Stimulated activated naive B cell treated with anti-CD40 and anti-IgM and Interleukin-4, amounts not matched to agents 10 μg/mL and 1 μg/mL and 100 μg/mL, for 72 hours (primary cell): Measurements from ENCODE around the gene SLC4A4.
"Not testable (repeated sequence)": the region's sequence is repeated elsewhere in the genome, so short reads cannot be mapped to it uniquely, and the experiment has no call there.

Source experiments
- ATAC-seq, 2 donors: fragments of 150-1000 bp; cut with Tn5 transposase; replicated peaks; 2 replicates each; pipeline ENCODE4 v1.10.0; 2021; ENCODE audit warnings: moderate library complexity in 1 of 2
- DNase-seq: peaks from one replicate; pipeline ENCODE4 v3.0.0; 2021
- H3K27ac Mint-ChIP-seq: one replicate; pipeline ENCODE4 v1.8.0; 2022; ENCODE audit warnings: mild to moderate bottlenecking, mixed read lengths
- H3K27me3 Mint-ChIP-seq, 2 donors: one replicate each; pipeline ENCODE4 v1.8.0; 2022; ENCODE audit warnings: mixed read lengths in 2 of 2
- H3K36me3 Mint-ChIP-seq, 2 donors: one replicate each; pipeline ENCODE4 v1.8.0; 2022; ENCODE audit warnings: mixed read lengths in 2 of 2, mild to moderate bottlenecking in 1 of 2
- H3K4me1 Mint-ChIP-seq, 2 donors: one replicate each; pipeline ENCODE4 v1.8.0; 2022; ENCODE audit warnings: mixed read lengths in 2 of 2, mild to moderate bottlenecking in 1 of 2
- H3K4me3 Mint-ChIP-seq, 2 donors: one replicate each; pipeline ENCODE4 v1.8.0; 2022; ENCODE audit warnings: mild to moderate bottlenecking in 2 of 2, mixed read lengths in 2 of 2, moderate library complexity in 1 of 2
- H3K9me3 Mint-ChIP-seq, 2 donors: one replicate each; pipeline ENCODE4 v1.8.0; 2022; ENCODE audit warnings: mixed read lengths in 2 of 2, mild to moderate bottlenecking in 1 of 2

The SLC4A4 gene

DNA sequence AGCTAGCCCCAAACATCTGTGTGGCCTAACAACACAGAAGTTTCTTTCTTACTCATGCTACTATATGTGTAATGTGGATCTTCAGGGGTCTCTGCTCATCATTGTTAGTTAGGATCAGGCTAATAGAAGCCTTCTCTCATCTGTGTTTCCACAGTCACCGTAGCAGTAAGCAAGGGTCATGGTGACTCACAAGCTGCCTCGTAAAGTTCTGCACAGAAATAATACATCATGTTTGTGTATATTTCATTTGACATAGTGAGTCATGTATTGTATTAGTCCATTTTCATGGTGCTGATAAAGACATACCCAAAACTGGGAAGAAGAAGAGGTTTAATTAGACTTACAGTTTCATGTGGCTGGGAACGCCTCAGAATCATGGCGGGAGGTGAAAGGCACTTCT, 38.7 kb downstream of the SLC4A4 start:
- DNase-seq (no peak), ATAC-seq (no peak)
- Mint-ChIP-seq H3K27ac (no peak overlapping the region), H3K9me3 (no peaks in the 10 kb centered on the region), H3K36me3 (no peaks in the 10 kb centered on the region), H3K4me1 (no peaks in the 10 kb centered on the region), H3K4me3 (no peak overlapping the region), H3K27me3 (no peaks in the 10 kb centered on the region)

DNA sequence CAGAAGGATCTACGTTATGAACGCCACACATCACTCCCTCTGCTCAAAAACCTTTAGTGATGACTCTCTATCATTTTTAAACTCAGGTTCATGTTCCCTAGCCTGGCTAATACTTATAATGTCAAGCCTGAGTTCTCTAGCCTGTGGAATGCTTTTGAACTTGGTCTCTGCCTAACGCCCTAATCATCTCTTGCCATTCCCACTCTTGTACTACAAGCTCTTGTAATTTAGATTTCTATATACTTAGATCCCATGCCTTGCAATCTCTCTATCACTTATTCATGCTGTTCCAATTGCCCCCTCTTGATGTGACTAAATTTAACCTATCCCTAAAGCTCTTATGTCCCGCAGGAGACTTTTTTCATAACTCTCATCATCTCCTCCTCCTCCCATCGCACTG, 40.3 kb downstream of the SLC4A4 start:
- Mint-ChIP-seq H3K9me3 (no peaks in the 10 kb centered on the region), H3K4me1 (no peaks in the 10 kb centered on the region), H3K27ac (no peak overlapping the region), H3K4me3 (no peak overlapping the region), H3K27me3 (no peaks in the 10 kb centered on the region), H3K36me3 (no peaks in the 10 kb centered on the region)
- no peak for ATAC-seq
- no peak for DNase-seq

DNA sequence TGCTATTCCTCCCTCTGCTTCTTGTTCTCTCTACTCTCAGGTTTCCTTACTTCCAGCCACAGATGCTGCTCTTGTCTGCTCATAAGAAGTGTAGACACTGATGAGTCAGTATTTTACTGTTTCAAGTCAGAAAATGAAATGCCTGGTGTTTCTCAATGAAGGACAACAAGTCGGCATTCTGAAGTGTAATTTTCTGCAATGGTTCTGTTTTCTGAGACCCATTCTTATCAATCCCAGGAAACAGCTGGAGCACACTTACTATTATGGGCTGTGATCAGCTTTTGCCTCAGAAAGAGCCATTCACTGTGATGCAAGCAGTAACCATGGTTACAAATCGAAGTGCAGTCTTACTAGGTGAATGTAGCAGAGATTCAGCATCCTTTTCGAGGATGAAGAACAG, 42.0 kb downstream of the SLC4A4 start:
- Mint-ChIP-seq H3K27me3 (no peaks in the 10 kb centered on the region), H3K27ac (no peak overlapping the region), H3K9me3 (no peaks in the 10 kb centered on the region), H3K4me1 (no peaks in the 10 kb centered on the region), H3K36me3 (no peaks in the 10 kb centered on the region), H3K4me3 (no peak overlapping the region)
- ATAC-seq, result no peak
- no peak for DNase-seq

DNA sequence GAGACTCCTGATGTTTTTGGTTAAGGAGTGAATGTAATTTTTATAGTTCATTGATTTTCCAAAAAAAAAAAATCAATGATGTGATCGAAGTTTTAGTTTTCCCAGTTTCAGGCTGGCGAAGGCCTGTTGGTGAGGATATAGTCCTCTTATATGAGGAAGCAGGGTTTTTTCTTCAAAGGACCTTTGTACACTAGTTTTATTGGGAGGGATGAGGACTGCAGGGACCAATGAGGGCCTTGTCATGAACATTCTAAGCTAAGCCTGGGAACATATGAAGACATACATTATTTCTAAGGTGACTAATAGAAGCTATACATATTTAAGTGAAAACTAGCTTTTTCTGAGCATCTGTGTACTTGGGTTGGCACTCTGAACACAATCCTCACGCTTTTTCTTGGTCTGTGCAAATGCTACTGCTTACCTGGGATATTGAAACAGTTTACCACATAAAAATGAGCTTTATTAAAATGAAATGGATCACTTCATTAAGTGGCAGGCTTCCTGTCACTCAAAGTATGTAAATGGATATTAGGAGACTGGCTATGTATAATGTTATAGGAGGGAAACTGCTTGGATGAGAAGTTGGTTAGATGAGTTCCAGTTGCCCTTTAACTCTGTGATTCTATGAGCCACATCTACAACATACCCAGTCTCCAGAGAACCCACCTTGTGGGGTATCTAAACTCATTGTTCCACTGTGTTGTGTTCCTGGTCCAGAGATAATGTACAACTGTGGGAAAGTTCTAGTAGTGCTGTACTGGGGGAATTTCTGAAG, 43.5 kb downstream of the SLC4A4 start:
- Mint-ChIP-seq H3K27me3 (no peaks in the 10 kb centered on the region), H3K36me3 (no peaks in the 10 kb centered on the region), H3K4me3 (no peak overlapping the region), H3K27ac (no peak overlapping the region), H3K9me3 (no peaks in the 10 kb centered on the region), H3K4me1 (no peaks in the 10 kb centered on the region)
- no peak for DNase-seq
- no peak for ATAC-seq

DNA sequence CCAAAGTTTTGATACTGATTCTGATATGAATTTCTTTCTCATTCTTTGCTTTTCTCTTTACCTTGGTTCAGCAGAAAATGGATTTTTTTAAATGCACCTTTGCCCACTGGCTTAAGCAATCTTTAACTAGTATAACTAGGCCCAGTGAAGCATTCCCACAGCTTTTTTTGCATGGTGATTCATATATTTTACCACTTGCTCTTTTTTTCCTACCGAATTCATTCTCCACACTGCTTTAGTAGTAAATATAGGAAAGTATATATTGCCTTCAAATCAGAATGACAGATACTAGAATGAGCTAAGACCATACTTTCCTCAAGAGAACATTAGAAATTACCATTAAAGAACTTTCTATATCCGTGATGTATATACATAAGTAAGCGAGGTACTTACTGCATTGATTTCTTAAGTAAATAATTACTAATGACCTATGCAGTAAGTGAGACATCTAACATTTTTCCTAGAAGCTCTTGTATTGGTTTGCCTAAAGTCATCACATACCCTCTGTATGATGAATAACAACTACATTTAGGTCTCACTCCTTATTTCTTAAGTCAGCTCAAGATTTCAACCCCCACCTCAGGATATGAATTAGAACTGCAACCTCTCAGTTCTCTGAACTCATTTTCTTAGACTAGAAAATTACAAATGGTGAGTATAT, 44.2 kb downstream of the SLC4A4 start:
- H3K4me3 Mint-ChIP-seq, result no peak overlapping the region
- no peaks in the 10 kb centered on the region for H3K4me1 Mint-ChIP-seq
- H3K27me3 Mint-ChIP-seq, result no peaks in the 10 kb centered on the region
- ATAC-seq, result no peak
- H3K36me3 Mint-ChIP-seq, result no peaks in the 10 kb centered on the region
- H3K27ac Mint-ChIP-seq, result no peak overlapping the region
- H3K9me3 Mint-ChIP-seq, result no peaks in the 10 kb centered on the region
- no peak for DNase-seq

DNA sequence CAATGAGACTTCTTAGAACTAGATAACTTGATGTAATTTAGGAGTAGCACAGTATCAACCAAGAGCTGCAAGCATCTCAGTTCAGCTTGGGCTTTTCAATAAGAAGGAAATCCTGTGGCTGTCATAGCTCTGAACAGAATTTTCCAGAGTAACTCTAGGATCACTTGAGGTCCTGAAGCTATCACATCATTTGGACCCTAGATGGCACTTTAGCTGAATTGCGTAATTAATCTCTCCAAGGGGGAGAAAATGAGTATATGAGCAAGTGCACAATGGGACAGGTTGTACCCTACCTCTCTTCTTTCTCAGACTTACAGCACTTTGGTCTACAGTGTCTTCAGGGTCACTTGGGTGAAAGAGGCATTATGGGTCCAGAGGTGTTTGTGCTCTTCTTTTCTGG, 45.2 kb downstream of the SLC4A4 start:
- H3K27ac Mint-ChIP-seq, result no peak overlapping the region
- no peaks in the 10 kb centered on the region for H3K4me1 Mint-ChIP-seq
- DNase-seq (no peak), ATAC-seq (no peak)
- H3K27me3 Mint-ChIP-seq, result no peaks in the 10 kb centered on the region
- no peaks in the 10 kb centered on the region for H3K9me3 Mint-ChIP-seq
- H3K4me3 Mint-ChIP-seq, result no peak overlapping the region
- no peaks in the 10 kb centered on the region for H3K36me3 Mint-ChIP-seq

DNA sequence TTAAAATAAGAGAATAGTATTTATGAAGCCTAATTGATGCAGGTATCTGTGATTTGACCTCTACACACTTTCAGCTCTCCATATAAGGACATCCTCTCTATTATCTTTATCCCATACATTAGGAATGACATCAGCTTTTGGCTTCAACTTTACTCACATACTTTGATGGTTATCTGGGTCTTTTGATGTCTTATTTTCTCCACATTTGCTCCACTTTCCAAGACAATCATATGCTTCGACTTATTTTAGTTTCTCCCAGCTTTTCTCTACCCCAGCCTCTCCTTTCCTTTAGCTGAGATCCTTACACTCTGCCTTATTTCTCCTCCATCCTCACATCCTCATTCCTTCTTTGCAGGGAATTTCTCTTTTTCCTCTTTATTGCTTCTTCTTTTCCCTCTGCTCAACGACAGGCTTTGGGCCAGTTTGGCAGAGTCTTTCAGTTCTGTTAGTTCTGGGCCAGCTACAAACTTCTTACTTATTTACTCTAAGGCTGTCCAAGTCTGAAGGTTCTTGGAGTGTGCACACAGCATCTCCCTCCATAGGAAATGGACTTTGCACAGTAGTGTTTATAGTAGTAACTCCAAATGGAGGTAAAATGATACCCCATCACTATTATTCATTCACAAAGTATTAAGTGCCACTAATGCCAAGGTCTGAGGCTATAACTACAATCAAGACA, 50.5 kb downstream of the SLC4A4 start:
- no peak overlapping the region for H3K27ac Mint-ChIP-seq
- no peaks in the 10 kb centered on the region for H3K4me1 Mint-ChIP-seq
- DNase-seq (no peak), ATAC-seq (no peak)
- peaks cover 0 to 2% of the 10 kb centered on the region in 2 donors for H3K9me3 Mint-ChIP-seq
- H3K27me3 Mint-ChIP-seq, result peaks cover 7 to 8% of the 10 kb centered on the region in 2 donors
- no peak overlapping the region for H3K4me3 Mint-ChIP-seq
- no peaks in the 10 kb centered on the region for H3K36me3 Mint-ChIP-seq

DNA sequence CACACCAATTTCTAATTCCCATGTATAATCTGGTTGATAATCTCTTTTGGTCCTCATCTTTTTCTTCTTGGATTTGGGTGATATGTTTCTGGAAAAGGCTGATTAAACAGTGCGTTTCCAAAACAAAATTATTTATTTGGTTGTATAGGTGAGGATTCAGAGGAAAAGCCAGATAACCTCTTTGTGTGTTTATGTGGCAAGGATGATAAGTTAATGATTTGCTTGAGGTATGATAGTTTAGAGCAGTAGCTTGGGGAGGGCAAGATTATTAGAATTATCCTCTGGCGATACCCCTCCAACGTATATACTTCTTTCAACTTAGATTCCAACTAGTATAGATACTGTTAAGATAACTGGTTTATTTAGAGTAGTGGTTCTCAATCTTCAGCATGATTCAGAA, 53.3 kb downstream of the SLC4A4 start:
- peaks cover 7 to 9% of the 10 kb centered on the region in 2 donors for H3K27me3 Mint-ChIP-seq
- ATAC-seq, result no peak
- H3K4me1 Mint-ChIP-seq, result no peaks in the 10 kb centered on the region

DNA sequence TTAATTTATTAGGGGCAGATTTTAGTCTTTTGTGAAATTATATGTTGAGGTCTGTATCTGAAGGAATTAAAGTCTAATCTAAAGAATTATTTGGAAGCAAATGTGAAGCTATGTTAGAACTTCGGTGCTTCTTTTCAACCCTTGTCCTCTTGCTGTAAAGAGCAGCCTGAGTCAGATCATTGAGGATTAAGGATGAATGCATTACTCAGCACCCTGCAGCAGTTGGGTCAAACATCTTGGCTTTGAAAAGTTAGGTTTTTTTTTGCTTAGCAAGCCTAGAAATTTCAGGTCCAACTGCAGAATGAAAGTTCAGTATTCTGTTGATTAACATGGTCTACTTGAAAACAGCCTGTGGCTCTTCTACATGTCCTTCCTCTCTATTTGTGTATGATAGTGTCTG, 57.6 kb downstream of the SLC4A4 start:
- peaks cover 7 to 9% of the 10 kb centered on the region in 2 donors for H3K27me3 Mint-ChIP-seq
- no peak for DNase-seq
- no peak overlapping the region for H3K27ac Mint-ChIP-seq
- no peak for ATAC-seq
- no peaks in the 10 kb centered on the region for H3K4me1 Mint-ChIP-seq
- no peak overlapping the region for H3K4me3 Mint-ChIP-seq
- H3K9me3 Mint-ChIP-seq, result peaks cover 0 to 2% of the 10 kb centered on the region in 2 donors
- no peaks in the 10 kb centered on the region for H3K36me3 Mint-ChIP-seq

More for the DNA sequence above, 53.3 kb downstream of the SLC4A4 start:
- Mint-ChIP-seq H3K36me3 (no peaks in the 10 kb centered on the region), H3K4me3 (no peak overlapping the region), H3K27ac (no peak overlapping the region), H3K9me3 (peaks cover 0 to 2% of the 10 kb centered on the region in 2 donors)
- DNase-seq, result no peak

DNA sequence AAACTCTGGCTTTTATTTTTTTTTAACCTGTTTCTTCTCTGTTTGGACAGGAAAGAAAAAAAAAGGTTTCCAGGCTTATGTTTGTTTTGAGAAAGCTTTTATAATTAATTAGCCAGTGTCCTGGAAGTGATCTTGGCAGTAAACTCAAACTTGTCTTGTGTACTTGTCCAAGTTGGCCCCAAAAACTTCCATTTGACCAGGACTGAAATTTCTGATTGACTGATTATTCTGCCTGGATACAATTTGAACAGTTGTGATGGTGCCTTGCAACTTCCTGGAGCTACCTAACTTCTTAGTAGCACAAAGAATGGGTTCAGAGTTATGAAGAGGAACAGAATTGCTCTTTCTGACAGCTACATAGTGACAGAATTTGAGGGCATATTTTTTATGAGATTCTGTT, 62.0 kb downstream of the SLC4A4 start:
- H3K4me3 Mint-ChIP-seq, result no peak overlapping the region
- no peaks in the 10 kb centered on the region for H3K36me3 Mint-ChIP-seq
- DNase-seq (no peak), ATAC-seq (no peak)
- no peaks in the 10 kb centered on the region for H3K4me1 Mint-ChIP-seq
- no peaks in the 10 kb centered on the region for H3K9me3 Mint-ChIP-seq
- no peaks in the 10 kb centered on the region for H3K27me3 Mint-ChIP-seq
- no peak overlapping the region for H3K27ac Mint-ChIP-seq

DNA sequence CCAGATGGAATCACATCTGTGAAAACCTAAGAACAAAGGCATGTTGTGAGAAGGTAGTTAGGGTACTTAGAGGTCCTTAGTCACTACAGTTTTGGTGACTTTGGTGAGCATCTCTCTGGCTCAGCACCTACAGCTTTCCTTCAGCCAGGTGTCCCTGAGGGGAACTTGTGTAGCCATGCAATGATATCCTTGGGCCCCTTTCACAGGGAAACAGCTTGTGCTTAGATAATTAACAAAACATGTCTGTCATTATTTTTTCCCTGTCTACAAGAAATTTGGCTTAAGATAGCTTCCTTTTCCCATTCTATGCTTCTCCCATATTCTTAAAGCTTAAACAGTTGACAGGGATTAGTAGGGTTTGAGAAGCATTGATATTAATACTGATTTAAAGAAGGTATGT, 63.8 kb downstream of the SLC4A4 start:
- DNase-seq (no peak), ATAC-seq (no peak)
- H3K36me3 Mint-ChIP-seq, result no peaks in the 10 kb centered on the region
- no peaks in the 10 kb centered on the region for H3K4me1 Mint-ChIP-seq
- no peaks in the 10 kb centered on the region for H3K9me3 Mint-ChIP-seq
- no peaks in the 10 kb centered on the region for H3K27me3 Mint-ChIP-seq
- H3K4me3 Mint-ChIP-seq, result no peak overlapping the region
- H3K27ac Mint-ChIP-seq, result no peak overlapping the region

DNA sequence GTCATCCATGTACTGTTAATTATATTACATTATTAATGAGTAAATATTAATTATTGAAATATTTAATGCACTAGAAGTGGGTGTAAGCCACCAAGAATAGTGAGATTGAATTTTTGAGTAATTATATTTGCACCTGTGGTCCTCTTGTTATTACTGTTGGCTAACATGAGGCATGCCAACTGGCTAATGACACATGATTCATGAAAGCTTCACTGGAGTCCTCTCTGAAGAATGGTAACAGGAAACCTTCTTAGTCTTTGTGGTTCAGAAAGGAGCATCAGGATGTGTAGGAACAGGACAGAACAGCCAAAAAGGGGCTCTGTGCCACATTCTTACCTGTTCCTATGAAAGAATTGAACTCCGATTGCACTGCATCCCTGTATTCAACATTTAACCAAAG, 65.2 kb downstream of the SLC4A4 start:
- Mint-ChIP-seq H3K4me3 (no peak overlapping the region), H3K27me3 (no peaks in the 10 kb centered on the region), H3K9me3 (peaks cover 7 to 8% of the 10 kb centered on the region in 2 donors), H3K4me1 (no peaks in the 10 kb centered on the region), H3K36me3 (peaks cover 0 to 2% of the 10 kb centered on the region in 2 donors), H3K27ac (no peak overlapping the region)
- DNase-seq, result no peak
- ATAC-seq, result no peak

DNA sequence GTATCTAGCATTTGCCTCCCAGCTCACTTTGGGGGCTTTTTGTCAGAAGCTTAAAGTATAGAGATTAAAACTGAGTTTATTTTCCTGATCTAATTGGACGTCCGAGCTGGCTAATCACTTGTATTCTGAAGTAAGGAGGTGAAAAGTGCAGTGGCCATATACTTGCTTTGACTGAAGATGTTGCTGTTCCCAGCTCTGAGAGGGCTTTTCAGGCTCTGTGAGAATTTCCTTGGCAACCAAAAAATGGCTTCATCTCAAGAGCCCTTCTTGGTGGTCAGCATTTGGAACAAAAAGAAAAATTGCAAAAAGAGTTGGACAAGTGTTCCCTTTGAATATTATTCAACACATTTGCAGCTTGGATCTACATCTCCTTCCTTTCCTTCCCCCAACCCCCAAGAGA, 67.0 kb downstream of the SLC4A4 start:
- Mint-ChIP-seq H3K4me1 (no peaks in the 10 kb centered on the region), H3K36me3 (peaks cover 0 to 4% of the 10 kb centered on the region in 2 donors), H3K4me3 (no peak overlapping the region), H3K9me3 (peaks cover 10% of the 10 kb centered on the region in 2 donors), H3K27me3 (no peaks in the 10 kb centered on the region), H3K27ac (no peak overlapping the region)
- ATAC-seq, result no peak
- no peak for DNase-seq

DNA sequence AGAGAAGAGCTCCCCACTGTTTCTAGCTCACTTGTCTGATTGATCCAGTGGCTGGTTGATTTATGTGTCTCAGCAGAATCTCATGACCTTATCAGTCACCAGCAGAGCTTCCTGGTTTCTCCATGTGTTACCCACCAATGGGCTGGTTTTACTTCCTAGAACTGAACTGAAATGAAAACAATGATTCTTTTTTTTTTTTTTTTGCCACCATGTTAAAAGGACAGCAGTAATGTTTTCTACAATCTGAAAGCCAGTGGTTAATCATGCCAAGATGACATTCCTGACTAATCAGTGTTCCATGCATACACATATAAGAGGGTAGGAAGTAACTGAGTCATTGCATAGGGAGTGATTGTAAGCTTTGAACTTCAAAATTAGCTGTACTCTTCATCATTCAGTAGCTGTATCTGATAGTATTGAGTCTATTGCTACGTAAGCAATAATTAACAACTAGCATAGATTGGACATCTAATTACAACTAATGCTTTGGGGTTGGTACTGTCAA, 67.7 kb downstream of the SLC4A4 start:
- DNase-seq, result no peak
- peak in 1 of 2 donors; percentile 38 for ATAC-seq
- H3K4me1 Mint-ChIP-seq, result no peaks in the 10 kb centered on the region
- no peak overlapping the region for H3K4me3 Mint-ChIP-seq
- no peak overlapping the region for H3K27ac Mint-ChIP-seq
- peaks cover 10% of the 10 kb centered on the region in 2 donors for H3K9me3 Mint-ChIP-seq
- H3K36me3 Mint-ChIP-seq, result peaks cover 0 to 4% of the 10 kb centered on the region in 2 donors
- H3K27me3 Mint-ChIP-seq, result no peaks in the 10 kb centered on the region

DNA sequence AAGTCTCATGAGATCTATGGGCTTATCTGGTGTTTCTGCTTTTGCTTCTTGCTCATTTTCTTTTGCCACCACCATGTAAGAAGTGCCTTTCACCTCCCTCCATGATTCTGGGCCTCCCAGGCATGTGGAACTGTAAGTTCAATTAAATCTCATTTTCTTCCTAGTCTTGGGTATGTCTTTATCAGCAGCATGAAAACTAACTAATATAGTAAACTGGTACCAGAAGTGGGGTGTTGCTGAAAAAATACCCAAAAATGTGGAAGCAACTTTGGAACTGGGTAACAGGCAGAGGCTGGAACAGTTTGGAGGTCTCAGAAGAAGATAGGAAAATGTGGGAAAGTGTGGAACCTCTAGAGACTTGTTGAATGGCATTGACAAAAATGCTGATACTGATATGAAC, 70.1 kb downstream of the SLC4A4 start:
- ATAC-seq, H3K36me3 Mint-ChIP-seq, H3K4me1 Mint-ChIP-seq, H3K27ac Mint-ChIP-seq, DNase-seq, H3K27me3 Mint-ChIP-seq, H3K4me3 Mint-ChIP-seq: not testable (repeated sequence)
- peaks cover 10% of the 10 kb centered on the region in 2 donors for H3K9me3 Mint-ChIP-seq
